Activated CD4-positive, alpha-beta T cell treated with anti-CD3 and anti-CD28 coated beads, Interleukin-2, amount 50 U/mL, for 48 hours (primary cell): ENCODE measurements around the gene ACYP1.
"Not testable (repeated sequence)": the region's sequence is repeated elsewhere in the genome, so short reads cannot be mapped to it uniquely, and the experiment has no call there.

Source experiments
- DNase-seq, 2 experiments: peaks; one replicate each; pipeline ENCODE4 v3.0.0-alpha.2; 2020

Gene ACYP1

GRCh38 chr14:75067765-75068164, 3.9 kb upstream of the ACYP1 start:
- not testable (repeated sequence) for DNase-seq

DNA sequence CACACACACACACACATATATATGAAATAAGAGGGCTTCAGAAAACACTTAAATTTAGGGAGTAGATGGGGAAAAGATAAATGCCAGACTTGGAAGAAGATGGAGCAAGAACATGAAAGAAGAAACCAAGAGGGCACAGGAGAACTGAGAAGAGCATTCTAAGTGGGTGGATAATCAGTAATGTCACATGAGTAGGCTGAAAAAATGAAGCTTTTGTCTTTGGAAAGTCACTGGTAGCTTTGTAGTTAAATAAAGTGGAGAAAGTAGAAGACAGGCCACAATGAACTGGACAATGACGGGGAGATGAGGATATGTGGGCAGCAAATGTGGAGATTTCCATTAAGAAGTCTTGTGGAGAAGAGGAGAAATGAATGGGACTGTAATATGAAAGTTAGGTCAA, 3.4 kb upstream of the ACYP1 start:
- DNase-seq, result no peak

DNA sequence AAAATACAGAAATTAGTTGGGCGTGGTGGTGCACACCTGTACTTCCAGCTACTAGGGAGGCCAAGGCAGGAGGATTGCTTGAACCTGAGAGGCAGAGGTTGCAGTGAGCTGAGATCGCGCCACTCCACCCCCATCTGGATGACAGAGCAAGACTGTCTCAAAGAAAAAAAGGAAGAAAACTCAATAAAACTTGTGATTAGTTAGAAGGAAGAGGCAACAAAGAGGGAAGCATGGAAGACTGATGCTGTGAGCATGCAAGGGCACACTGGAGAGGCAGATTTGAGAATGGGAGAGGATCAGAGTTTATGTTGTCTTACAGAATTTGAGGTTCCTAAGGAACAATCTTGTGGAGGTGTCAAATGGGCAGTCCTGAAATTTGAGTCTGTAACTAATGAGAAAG, 2.9 kb upstream of the ACYP1 start:
- DNase-seq, result no peak

GRCh38 chr14:75064205-75064567, 362 bp upstream of the ACYP1 start:
- no peak for DNase-seq

DNA sequence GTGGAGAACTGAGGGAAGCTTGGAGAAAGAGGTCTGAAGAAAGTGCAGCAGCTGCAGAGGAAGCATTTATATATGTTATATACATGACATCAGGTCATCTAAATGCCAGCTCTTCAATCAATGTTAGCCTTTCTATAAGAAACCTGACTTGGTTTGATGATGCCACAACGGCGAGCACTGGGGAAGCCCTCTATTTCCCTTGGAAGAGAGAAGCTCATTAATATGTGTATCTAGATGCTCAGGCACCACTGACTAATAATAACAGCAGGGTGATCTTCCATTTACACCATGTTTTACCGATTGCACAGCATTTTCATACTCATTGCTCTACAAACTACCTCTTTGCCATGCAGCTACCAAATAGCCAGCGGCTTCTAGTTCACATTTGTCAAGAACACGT, 811 bp downstream of the ACYP1 start:
- no peak for DNase-seq

- no peak for DNase-seq
These were observed 3.4 kb downstream of the ACYP1 start for GRCh38 chr14:75060420-75060819.

DNA sequence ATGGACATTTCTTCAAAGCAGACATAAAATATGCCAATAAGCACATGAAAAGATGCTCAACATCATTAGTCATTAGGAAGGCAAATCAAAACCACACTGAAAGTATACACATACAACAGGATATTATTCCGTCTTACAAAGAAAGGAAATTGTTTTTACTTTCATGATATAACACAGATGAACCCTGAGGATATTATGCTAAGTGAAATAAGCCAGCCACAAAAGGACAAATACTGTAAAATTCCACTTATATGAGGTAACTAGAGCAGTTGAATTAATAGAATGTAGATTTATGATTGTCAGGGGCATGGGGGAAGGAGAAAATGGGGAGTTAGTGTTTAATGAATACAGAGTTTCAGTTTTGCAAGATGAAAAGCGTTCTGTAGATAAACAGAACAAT, 4.2 kb downstream of the ACYP1 start:
- DNase-seq, result no peak

- no peak for DNase-seq
These were observed 9.4 kb downstream of the ACYP1 start for GRCh38 chr14:75054421-75054820.

- DNase-seq, result no peak
These were observed 10.2 kb downstream of the ACYP1 start for GRCh38 chr14:75053396-75054291.

DNA sequence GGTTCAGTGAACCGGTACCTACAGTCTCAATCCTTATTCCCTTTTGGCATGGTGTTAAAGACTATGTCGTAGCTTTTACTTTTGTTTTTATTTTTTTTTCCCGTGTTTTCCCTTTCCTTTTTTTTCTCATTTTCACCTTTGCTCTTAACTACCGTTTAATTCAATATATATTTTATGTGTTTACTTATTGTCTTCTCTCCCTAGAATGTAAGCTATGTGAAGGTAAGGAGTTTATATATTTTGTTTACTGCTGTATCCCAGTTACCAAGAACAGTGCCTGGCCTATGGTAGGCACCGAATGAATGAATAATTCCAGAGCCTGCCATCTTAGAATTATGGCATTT, 12.3 kb downstream of the ACYP1 start:
- DNase-seq, result no peak

GRCh38 chr14:75050852-75051555, 12.8 kb downstream of the ACYP1 start, which contains the start of gene MLH3:
Gene MLH3 (minus strand): TSS chr14:75051467. CDS start chr14:75049655, 1,812 bp downstream.
- DNase-seq, result peak; percentile 77 to 80

DNA sequence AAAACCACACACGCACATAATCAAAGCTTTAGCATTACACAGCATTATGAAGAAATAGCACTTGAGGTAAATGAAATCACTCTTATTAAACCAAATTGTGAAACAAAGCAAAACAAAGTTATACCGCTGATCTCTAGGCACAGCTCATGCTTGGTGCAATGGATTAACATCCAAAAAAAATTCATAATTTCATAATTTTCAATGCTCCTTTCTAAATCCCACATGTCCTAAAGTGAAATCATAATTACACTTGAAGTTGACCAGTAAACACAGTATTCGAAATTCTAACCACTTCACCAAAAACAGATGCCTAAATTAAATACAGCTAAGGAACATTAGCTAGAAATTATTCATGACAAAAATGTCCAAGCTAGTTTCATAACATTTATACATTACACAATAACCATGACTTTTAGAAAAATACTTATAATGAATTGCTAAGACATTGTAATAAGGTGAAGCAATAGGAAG, 14.1 kb downstream of the ACYP1 start:
- no peak for DNase-seq

DNA sequence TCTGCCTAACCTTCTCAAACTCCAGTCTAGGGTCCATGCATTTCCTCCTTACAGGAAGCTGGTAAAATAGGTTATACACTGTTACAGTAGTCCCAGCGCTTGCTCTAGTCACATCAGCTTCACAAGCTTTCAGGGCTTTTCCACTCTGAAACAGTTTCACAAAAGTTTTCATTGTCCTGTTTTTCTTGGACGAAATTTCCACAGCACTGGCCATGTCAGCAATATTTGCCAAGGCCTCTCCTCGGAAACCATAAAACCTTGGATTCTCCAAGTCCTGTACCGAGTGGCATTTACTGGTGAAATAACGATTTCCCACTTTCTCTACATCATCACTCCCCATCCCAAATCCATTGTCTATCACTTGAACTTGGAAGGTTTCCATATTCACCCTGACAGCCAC, 14.7 kb downstream of the ACYP1 start:
- DNase-seq, result no peak

DNA sequence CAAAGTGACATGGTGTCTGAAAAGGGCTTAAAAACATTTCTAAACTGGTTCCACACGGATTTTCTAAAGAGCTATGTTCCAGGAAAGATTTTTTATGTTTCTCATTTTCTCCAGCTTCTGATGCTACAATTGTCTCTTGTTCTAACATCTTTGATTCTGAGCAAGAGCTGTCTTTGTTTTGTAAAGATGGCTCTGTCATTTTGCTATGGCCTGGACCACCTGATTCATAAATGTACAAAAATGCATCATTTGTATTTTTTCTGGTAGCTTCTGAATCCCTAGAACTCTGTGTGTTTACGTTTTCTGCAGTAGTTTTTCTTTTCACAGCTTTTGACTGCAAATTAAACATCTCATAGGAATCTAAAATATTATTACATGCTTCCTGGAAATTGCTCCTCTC, 15.7 kb downstream of the ACYP1 start:
- no peak for DNase-seq

GRCh38 chr14:75047506-75047905, 16.3 kb downstream of the ACYP1 start:
- DNase-seq, result no peak

GRCh38 chr14:75046899-75047298, 16.9 kb downstream of the ACYP1 start:
- DNase-seq, result no peak

GRCh38 chr14:75046275-75046674, 17.5 kb downstream of the ACYP1 start:
- DNase-seq, result no peak

DNA sequence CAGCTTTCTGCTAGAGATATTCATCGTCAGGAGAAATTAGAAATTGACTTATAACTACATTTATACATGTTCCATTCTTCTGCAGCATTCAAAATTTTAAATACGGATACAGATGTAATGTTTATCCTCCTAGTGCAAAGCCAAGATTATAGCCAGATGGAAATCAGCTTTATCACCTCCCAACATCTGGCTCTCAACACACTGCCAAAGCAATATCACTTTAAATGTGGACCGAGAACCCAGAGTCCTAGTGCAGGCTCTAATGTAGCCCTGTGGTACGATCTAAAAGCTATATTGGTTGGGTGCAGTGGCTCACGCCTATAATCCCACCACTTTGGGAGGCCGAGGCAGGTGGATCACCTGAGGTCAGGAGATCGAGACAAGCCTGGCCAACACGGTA, 19.1 kb downstream of the ACYP1 start:
- DNase-seq, result no peak

GRCh38 chr14:75044322-75044721, 19.5 kb downstream of the ACYP1 start:
- no peak for DNase-seq

DNA sequence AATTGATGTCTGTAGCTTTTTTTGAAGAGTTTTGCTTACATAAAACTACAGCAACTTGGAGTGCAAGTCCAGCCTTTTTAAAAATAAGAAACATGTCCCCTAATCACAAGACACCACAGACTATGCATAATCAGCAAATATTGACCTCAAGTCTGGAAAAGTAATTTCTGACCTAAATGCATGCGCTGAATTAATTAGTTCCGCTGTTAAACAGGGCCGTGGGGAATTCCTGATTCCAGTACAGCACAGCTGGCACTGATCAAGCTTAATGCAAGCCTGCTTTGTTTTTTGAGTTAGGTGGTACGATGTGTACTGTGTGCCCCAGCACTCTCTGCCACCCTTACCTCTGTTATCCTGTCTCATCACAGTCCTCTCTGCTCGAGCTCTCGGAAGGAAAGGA, 21.8 kb downstream of the ACYP1 start:
- DNase-seq, result no peak

- no peak for DNase-seq
These were observed 22.2 kb downstream of the ACYP1 start for GRCh38 chr14:75041613-75042012.

DNA sequence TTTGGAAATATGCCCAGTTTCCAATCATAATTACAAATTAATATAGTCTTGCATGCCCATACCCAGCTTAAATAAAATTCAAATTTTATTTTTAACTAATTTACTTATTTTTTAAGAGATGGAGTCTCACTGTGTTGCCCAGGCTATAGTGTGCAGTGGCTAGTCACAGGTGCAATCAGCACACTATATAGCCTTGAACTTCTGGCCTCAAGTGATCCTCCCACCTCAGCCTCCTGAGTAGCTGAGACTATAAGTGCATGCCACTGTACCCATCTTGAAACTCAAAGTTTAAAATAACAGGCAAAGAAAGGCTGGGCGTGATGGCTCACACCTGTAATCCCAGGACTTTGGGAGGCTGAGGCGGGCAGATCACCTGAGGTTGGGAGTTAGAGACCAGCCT, 22.9 kb downstream of the ACYP1 start:
- DNase-seq, result no peak

DNA sequence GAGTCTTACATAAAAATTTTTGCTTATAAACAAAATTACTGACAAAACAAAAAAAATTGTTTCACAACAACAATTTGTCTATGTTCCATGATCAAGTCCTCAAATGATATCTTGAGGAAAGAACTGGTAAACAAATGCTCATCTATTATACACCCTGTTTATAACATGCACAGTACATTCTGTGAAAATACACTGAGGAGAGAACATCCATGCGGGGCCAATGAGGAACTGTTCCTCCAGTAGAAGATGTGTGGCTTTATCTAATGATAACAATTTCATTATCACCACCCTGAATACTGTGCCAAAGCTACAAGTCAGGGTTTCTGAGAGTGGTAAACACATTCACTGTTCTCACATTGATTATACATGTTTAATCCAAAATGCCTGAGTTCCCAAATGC, 23.3 kb downstream of the ACYP1 start:
- DNase-seq, result no peak

- DNase-seq, result no peak
These were observed 30.9 kb downstream of the ACYP1 start for GRCh38 chr14:75032939-75033338.
